H1 (cell line): ENCODE measurements around the gene CPSF4L. TPM values are rescaled to one million over a fixed set of nuclear protein-coding genes. Genes with fewer than 3 reads are reported as not detected.

Source experiments
- E2F6 ChIP-seq: IDR thresholded peaks from 2 replicates; pipeline ENCODE4 v1.6.1; 2012; ENCODE audit warnings: inconsistent platforms
- PHF8 ChIP-seq: fragments of 200-600 bp; sonication (generic); conservative IDR thresholded peaks from 2 replicates; pipeline ENCODE4 v1.7.1; 2012; ENCODE audit warnings: low read depth, mild to moderate bottlenecking, inconsistent platforms, low read length, moderate library complexity
- polyA plus RNA-seq, 7 experiments: library from polyadenylated mRNA; depleted of rRNA in 3 of 7; stranded (reverse) in 5 of 7; unstranded in 2 of 7; fragments of >200 nt in 5 of 7; fragments of 200-250 nt in 2 of 7; gene quantifications; 1 replicate in 5 of 7; 2 replicates in 1 of 7; 4 replicates in 1 of 7; pipeline versions ENCODE4 v1.2.1 to v1.2.3, GENCODE V29; 2011 to 2013; ENCODE audit warnings: missing spikeins in 2 of 7, mixed read lengths in 2 of 7
- total RNA-seq: library from RNA; stranded (reverse); fragmentation: NEBNext Ultra II Directional; extraction: Animal tissue kit (Norgen Biotek cat#: 25700); gene quantifications from 2 replicates; pipeline ENCODE4 v1.2.1, GENCODE V29; 2021

Gene CPSF4L
- total and polyA plus RNA-seq, 2 of the 8 experiments (the other 6 are each of a cell fraction or from before 2014, with no cell fraction given), result not detected

DNA sequence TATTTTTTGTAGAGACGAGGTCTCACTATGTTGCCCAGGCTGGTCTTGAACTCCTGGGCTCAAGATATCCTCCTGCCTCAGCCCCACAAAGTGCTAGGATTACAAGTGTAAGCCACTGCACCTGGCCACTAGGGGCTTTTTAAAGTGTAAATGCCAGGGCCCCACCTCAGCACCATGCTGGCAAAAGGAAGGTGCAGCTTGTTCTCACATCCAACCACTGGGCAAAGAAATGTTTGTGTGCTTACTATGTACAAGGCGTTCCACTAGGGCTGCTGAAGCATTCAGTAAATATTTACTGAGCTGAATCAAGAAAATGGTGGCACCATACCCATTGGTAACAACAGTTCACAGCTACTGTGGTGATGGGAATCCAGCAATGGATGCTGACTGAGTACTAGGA lies 46.2 kb downstream of the CPSF4L start (continued):
- TF ChIP-seq PHF8, result no peak
- TF ChIP-seq E2F6, result no peak
